ENCODE results near the gene CEP112.

Gene CEP112

GRCh38 chr17:65864394-65864793 lies 327.5 kb downstream of the CEP112 start:
- no peak for DNase-seq (ENCODE audit: extremely low spot score)
- ChIA-PET POLR2A (no interaction called here), CTCF (no interaction called here)
- TF ChIP-seq FOXA1 (IDR thresholded peaks at IDR 0.05), result no peak
- no peak for TF ChIP-seq LEF1 (IDR thresholded peaks at IDR 0.05; ENCODE audit: borderline replicate concordance)
- no peak for TF ChIP-seq HDGF (IDR thresholded peaks at IDR 0.05; ENCODE audit: borderline replicate concordance)
- TF ChIP-seq SP1 (IDR thresholded peaks at IDR 0.05), result no peak
- TF ChIP-seq NFRKB (IDR thresholded peaks at IDR 0.05), result no peak
- TF ChIP-seq L3MBTL2 (conservative IDR thresholded peaks at IDR 0.05), result no peak
- TF ChIP-seq BHLHE40 (IDR thresholded peaks at IDR 0.05; ENCODE audit: borderline replicate concordance), result no peak
- TF ChIP-seq TARDBP (IDR thresholded peaks at IDR 0.05), result no peak
- TF ChIP-seq FOXK2 (IDR thresholded peaks at IDR 0.05), result no peak

DNA sequence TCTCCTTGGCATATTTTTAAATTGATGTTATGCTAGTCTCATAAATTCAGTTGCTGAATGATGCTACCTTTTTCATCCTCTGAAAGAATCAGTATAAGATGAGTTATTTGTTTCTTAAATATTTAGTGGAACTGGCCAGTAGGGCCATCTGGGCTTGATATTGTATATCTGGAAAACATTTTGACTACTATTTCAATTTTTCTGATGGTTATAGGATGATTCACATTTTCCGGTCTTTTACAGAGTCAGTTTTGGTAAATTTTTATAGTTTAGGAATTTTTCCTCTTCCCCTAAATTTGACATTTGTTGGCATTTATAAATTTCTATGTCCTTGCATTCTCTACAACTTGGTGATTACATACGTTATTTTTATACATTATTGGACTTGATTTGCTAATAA lies 334.2 kb downstream of the CEP112 start:
- TF ChIP-seq HDGF (IDR thresholded peaks at IDR 0.05; ENCODE audit: borderline replicate concordance), result no peak
- no peak for TF ChIP-seq PKNOX1 (IDR thresholded peaks at IDR 0.05)
- no peak for TF ChIP-seq FOXA1 (IDR thresholded peaks at IDR 0.05)
- no peak for TF ChIP-seq NFRKB (IDR thresholded peaks at IDR 0.05)
- no peak for TF ChIP-seq TARDBP (IDR thresholded peaks at IDR 0.05)
- no peak for TF ChIP-seq FOXM1 (IDR thresholded peaks at IDR 0.05; ENCODE audit: borderline replicate concordance)
- no peak for TF ChIP-seq CTBP1 (IDR thresholded peaks at IDR 0.05; ENCODE audit: borderline replicate concordance)
- TF ChIP-seq L3MBTL2 (conservative IDR thresholded peaks at IDR 0.05), result no peak
- no peak for TF ChIP-seq BHLHE40 (IDR thresholded peaks at IDR 0.05; ENCODE audit: borderline replicate concordance)
- TF ChIP-seq LEF1 (IDR thresholded peaks at IDR 0.05; ENCODE audit: borderline replicate concordance), result no peak
- TF ChIP-seq ZNF384 (IDR thresholded peaks at IDR 0.05), result no peak
- no peak for TF ChIP-seq SUZ12 (IDR thresholded peaks at IDR 0.05)
- TF ChIP-seq FOXK2 (IDR thresholded peaks at IDR 0.05), result no peak
- TF ChIP-seq ARNT (IDR thresholded peaks at IDR 0.05), result no peak
- TF ChIP-seq ELF4 (IDR thresholded peaks at IDR 0.05), result no peak
- no peak for TF ChIP-seq SP1 (IDR thresholded peaks at IDR 0.05)
- no peak for DNase-seq (ENCODE audit: extremely low spot score)
- POLR2A ChIA-PET, result no interaction called here
- CTCF ChIA-PET, result no interaction called here

- TF ChIP-seq ELF4 (IDR thresholded peaks at IDR 0.05) (no peak), L3MBTL2 (conservative IDR thresholded peaks at IDR 0.05) (no peak), FOXM1 (IDR thresholded peaks at IDR 0.05; ENCODE audit: borderline replicate concordance) (no peak), FOXA1 (IDR thresholded peaks at IDR 0.05) (no peak), SUZ12 (IDR thresholded peaks at IDR 0.05) (no peak), FOXK2 (IDR thresholded peaks at IDR 0.05) (no peak)
- ChIA-PET POLR2A (no interaction called here), CTCF (no interaction called here)
- no peak for DNase-seq (ENCODE audit: extremely low spot score)
Measured at GRCh38 chr17:65856865-65857264, 335.1 kb downstream of the CEP112 start.

DNA sequence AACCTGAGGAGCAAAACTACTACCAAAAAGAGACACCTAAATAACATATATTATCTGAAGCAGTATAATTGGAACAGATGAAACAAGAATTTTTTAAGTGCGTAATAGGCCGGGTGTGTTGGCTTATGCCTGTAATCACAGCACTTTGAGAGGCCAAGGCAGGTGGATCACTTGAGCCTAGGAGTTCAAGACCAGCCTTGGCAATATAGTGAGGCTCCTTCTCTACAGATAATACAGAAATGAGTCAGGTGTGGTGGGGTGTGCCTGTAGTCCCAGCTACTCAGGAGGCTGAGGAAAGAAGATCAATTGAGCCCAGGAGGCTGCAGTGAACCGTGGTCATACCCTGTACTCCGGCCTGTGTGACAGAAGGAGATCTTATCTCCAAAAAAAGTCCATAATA lies 336.3 kb downstream of the CEP112 start:
- POLR2A ChIA-PET, result no interaction called here
- TF ChIP-seq FOXA1 (IDR thresholded peaks at IDR 0.05) (no peak), LEF1 (IDR thresholded peaks at IDR 0.05; ENCODE audit: borderline replicate concordance) (no peak), ZNF384 (IDR thresholded peaks at IDR 0.05) (no peak), BHLHE40 (IDR thresholded peaks at IDR 0.05; ENCODE audit: borderline replicate concordance) (no peak), ARNT (IDR thresholded peaks at IDR 0.05) (no peak), ELF4 (IDR thresholded peaks at IDR 0.05) (no peak), PKNOX1 (IDR thresholded peaks at IDR 0.05) (no peak), SP1 (IDR thresholded peaks at IDR 0.05) (no peak), TARDBP (IDR thresholded peaks at IDR 0.05) (no peak), FOXK2 (IDR thresholded peaks at IDR 0.05) (no peak), SUZ12 (IDR thresholded peaks at IDR 0.05) (no peak), FOXM1 (IDR thresholded peaks at IDR 0.05; ENCODE audit: borderline replicate concordance) (no peak), HDGF (IDR thresholded peaks at IDR 0.05; ENCODE audit: borderline replicate concordance) (no peak), NFRKB (IDR thresholded peaks at IDR 0.05) (no peak), CTBP1 (IDR thresholded peaks at IDR 0.05; ENCODE audit: borderline replicate concordance) (no peak), L3MBTL2 (conservative IDR thresholded peaks at IDR 0.05) (no peak)
- no peak for DNase-seq (ENCODE audit: extremely low spot score)

DNA sequence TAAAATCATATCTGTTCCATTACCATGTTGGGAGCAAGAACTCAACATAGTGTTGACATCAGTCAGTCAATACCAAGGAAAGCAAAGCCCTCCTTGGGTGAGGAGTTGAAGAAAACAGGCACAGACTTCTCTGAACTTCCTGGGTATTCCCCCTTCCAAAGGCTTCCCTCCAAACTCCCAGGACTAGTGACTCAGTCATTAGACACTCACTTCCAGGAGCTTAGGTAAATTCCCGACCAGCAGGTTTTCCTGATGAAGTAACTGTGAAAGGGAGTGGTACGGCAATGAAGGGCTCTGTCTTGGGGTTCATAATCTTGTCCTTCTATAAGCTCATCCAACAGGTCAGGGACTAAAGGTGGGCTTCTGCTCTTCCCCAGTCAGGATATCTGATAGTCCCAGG lies 336.7 kb downstream of the CEP112 start:
- CTCF ChIA-PET, result no interaction called here
- DNase-seq (ENCODE audit: extremely low spot score), result no peak
- POLR2A ChIA-PET, result no interaction called here
- TF ChIP-seq NFRKB (IDR thresholded peaks at IDR 0.05), result no peak
- TF ChIP-seq L3MBTL2 (conservative IDR thresholded peaks at IDR 0.05), result no peak
- no peak for TF ChIP-seq ELF4 (IDR thresholded peaks at IDR 0.05)
- no peak for TF ChIP-seq TARDBP (IDR thresholded peaks at IDR 0.05)
- no peak for TF ChIP-seq HDGF (IDR thresholded peaks at IDR 0.05; ENCODE audit: borderline replicate concordance)

More for the DNA sequence above, 336.3 kb downstream of the CEP112 start:
- CTCF ChIA-PET, result no interaction called here

DNA sequence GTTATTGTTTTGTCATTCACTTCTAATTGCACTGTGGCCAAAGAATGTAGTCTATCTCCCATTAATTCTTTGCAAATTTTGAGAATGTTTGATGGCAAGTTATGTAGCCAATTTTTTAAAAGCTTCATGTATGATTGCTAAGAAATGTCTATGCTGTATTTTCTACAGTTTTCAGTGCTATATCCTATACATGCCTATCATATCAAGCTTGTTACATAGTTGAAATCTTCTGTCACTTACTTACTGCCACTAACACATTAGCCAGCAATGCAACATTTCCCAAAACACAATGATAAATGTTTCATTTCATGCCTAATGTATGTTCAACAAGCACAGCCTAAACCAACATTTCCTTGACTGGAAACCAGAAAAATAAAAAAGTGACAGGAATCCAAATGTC lies 338.1 kb downstream of the CEP112 start:
- DNase-seq (ENCODE audit: extremely low spot score), result no peak
- ChIA-PET CTCF (no interaction called here), POLR2A (no interaction called here)
- TF ChIP-seq ZNF384 (IDR thresholded peaks at IDR 0.05) (no peak), FOXK2 (IDR thresholded peaks at IDR 0.05) (no peak), TARDBP (IDR thresholded peaks at IDR 0.05) (no peak), ARNT (IDR thresholded peaks at IDR 0.05) (no peak), SUZ12 (IDR thresholded peaks at IDR 0.05) (no peak), L3MBTL2 (conservative IDR thresholded peaks at IDR 0.05) (no peak), ELF4 (IDR thresholded peaks at IDR 0.05) (no peak), SP1 (IDR thresholded peaks at IDR 0.05) (no peak), LEF1 (IDR thresholded peaks at IDR 0.05; ENCODE audit: borderline replicate concordance) (no peak)

- ChIA-PET POLR2A (no interaction called here), CTCF (no interaction called here)
- DNase-seq (ENCODE audit: extremely low spot score), result no peak
- TF ChIP-seq PKNOX1 (IDR thresholded peaks at IDR 0.05) (no peak), SP1 (IDR thresholded peaks at IDR 0.05) (no peak), ARNT (IDR thresholded peaks at IDR 0.05) (no peak), FOXM1 (IDR thresholded peaks at IDR 0.05; ENCODE audit: borderline replicate concordance) (no peak), FOXA1 (IDR thresholded peaks at IDR 0.05) (no peak), NFRKB (IDR thresholded peaks at IDR 0.05) (no peak), SUZ12 (IDR thresholded peaks at IDR 0.05) (no peak), FOXK2 (IDR thresholded peaks at IDR 0.05) (no peak), ZNF384 (IDR thresholded peaks at IDR 0.05) (no peak), TARDBP (IDR thresholded peaks at IDR 0.05) (no peak), L3MBTL2 (conservative IDR thresholded peaks at IDR 0.05) (no peak), HDGF (IDR thresholded peaks at IDR 0.05; ENCODE audit: borderline replicate concordance) (no peak)
Measured at GRCh38 chr17:65852911-65853310, 339.0 kb downstream of the CEP112 start.

All from HEK293T (cell line).